Upper lobe of left lung (tissue), 6 donors: ENCODE results near the gene CDADC1. TPM values are rescaled to one million over a fixed set of nuclear protein-coding genes. Genes with fewer than 3 reads are reported as not detected.

Source experiments
- ATAC-seq, 2 donors: fragments of 200-7000 bp; cut with Tn5 transposase; one replicate each; pipeline ENCODE4 v1.9.1; 2022; ENCODE audit warnings: mild to moderate bottlenecking in 2 of 2, moderate library complexity in 2 of 2; ENCODE audit not compliant: low FRiP score in 2 of 2
- DNase-seq, 2 donors: peaks; one replicate each; pipeline ENCODE4 v3.0.0-alpha.2; 2019 to 2020
- H3K27ac ChIP-seq, 4 donors: fragments of 200-600 bp; sonication (generic); one replicate each; pipeline ENCODE4 v1.5.1; 2016 to 2019
- H3K27me3 ChIP-seq, 4 donors: fragments of 200-600 bp; sonication (generic); one replicate each; pipeline ENCODE4 v1.5.1; 2017 to 2019
- H3K36me3 ChIP-seq, 4 donors: fragments of 200-600 bp; sonication (generic); one replicate each; pipeline ENCODE4 v1.5.1; 2016 to 2019
- H3K4me1 ChIP-seq, 4 donors: fragments of 200-600 bp; sonication (generic); one replicate each; pipeline ENCODE4 v1.5.1; 2018 to 2019
- H3K4me3 ChIP-seq, 4 donors: fragments of 200-600 bp; sonication (generic); one replicate each; pipeline ENCODE4 v1.5.1; 2017 to 2019; ENCODE audit warnings: mild to moderate bottlenecking in 2 of 4, moderate library complexity in 1 of 4
- H3K9me3 ChIP-seq, 4 donors: fragments of 200-600 bp; sonication (generic); one replicate each; pipeline ENCODE4 v1.5.1; 2018 to 2019
- CTCF ChIP-seq, 6 experiments: fragments of 450-650 bp in 4 of 6; fragments of 200-600 bp in 2 of 6; sonication (generic) in 2 of 6; IDR thresholded peaks; one replicate each; pipeline ENCODE4 v1.5.1; 2016 to 2019; ENCODE audit warnings: antibody characterized with exemption in 6 of 6
- EP300 ChIP-seq, 4 donors: sonication (generic); formaldehyde crosslinking; IDR thresholded peaks; one replicate each; pipeline ENCODE4 v1.5.1; 2017; ENCODE audit warnings: antibody characterized with exemption in 4 of 4, control low read depth in 2 of 4
- POLR2A ChIP-seq, 4 donors: fragments of 450-650 bp; IDR thresholded peaks; one replicate each; pipeline ENCODE4 v1.5.1; 2016 to 2017; ENCODE audit warnings: antibody characterized with exemption in 4 of 4, mild to moderate bottlenecking in 2 of 4
- POLR2AphosphoS5 ChIP-seq, 2 donors: sonication (generic); formaldehyde crosslinking; IDR thresholded peaks; one replicate each; pipeline ENCODE4 v1.5.1; 2017; ENCODE audit warnings: antibody characterized with exemption in 2 of 2
- WGBS, 2 donors: methylation state at CpG; one replicate each; pipeline ENCODE4 v1.1.5; 2017 to 2018; 5-methylcytosine and 5-hydroxymethylcytosine counted together
- total RNA-seq, 6 donors: library from RNA; depleted of rRNA in 4 of 6; stranded (reverse); fragments of >200 nt in 4 of 6; gene quantifications; one replicate each; pipeline versions ENCODE4 v1.1.0 to v1.2.1, GENCODE V29; 2016 to 2021
- donor health status: DM: no; HTN: no; CAD: no; lungs with moderate emphysema.
- donor health status: DM: no; HTN: yes; CAD: no; lungs with severe emphysema.

Gene CDADC1
- total RNA-seq, 6 donors from 2014 or later, result 4.2 to 16.4 (median 10.6) TPM

- Histone ChIP-seq H3K4me1 (no peaks in the 10 kb centered on the region), H3K9me3 (no peaks in the 10 kb centered on the region), H3K27ac (no peak overlapping the region), H3K4me3 (no peak overlapping the region), H3K27me3 (no peaks in the 10 kb centered on the region), H3K36me3 (no peaks in the 10 kb centered on the region)
- 92 to 94% methylated on average over 3 of the region's 3 CpGs for WGBS, 2 donors
- TF ChIP-seq CTCF (IDR thresholded peaks at IDR 0.05), result no peak
- no peak for TF ChIP-seq POLR2AphosphoS5 (IDR thresholded peaks at IDR 0.05)
- TF ChIP-seq EP300 (IDR thresholded peaks at IDR 0.05), result no peak
- no peak for TF ChIP-seq POLR2A (IDR thresholded peaks at IDR 0.05)
- DNase-seq, result no peak
- ATAC-seq, result no peak
Measured at GRCh38 chr13:49234741-49235140, 13.0 kb upstream of the CDADC1 start.

DNA sequence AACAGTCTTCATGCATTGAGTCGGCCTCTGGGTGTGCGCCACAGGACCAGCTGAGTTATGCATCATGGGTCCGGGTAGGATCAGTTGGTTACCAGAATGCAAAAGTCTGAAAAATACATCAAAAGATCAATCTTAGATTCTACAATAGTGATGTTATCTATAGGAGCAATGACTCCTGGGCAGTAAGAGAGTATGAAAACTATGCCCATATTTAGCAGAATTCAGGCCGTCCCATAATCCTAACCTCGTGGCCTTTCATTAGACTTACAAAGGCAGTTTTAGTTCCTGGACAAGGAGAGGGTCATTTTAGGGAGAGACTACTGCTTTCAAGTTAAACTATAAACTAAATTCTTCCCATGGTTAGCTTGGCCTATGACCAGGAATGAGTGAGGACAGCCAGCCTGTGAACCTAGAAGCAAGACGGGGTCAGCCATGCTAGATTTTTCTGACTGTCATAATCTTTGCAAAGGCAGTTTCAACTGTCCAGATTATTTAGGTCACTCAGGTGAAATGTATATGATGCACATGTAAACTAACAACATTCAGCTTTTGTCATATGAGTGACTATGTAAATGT lies 11.8 kb upstream of the CDADC1 start:
- Histone ChIP-seq H3K36me3 (no peaks in the 10 kb centered on the region), H3K4me1 (no peaks in the 10 kb centered on the region), H3K9me3 (no peaks in the 10 kb centered on the region), H3K4me3 (no peak overlapping the region), H3K27me3 (no peaks in the 10 kb centered on the region), H3K27ac (no peak overlapping the region)
- ATAC-seq, result no peak
- TF ChIP-seq POLR2A (IDR thresholded peaks at IDR 0.05) (no peak), CTCF (IDR thresholded peaks at IDR 0.05) (no peak), POLR2AphosphoS5 (IDR thresholded peaks at IDR 0.05) (no peak), EP300 (IDR thresholded peaks at IDR 0.05) (no peak)
- no peak for DNase-seq
- WGBS, 2 donors, result 93 to 97% methylated on average over 6 of the region's 6 CpGs

DNA sequence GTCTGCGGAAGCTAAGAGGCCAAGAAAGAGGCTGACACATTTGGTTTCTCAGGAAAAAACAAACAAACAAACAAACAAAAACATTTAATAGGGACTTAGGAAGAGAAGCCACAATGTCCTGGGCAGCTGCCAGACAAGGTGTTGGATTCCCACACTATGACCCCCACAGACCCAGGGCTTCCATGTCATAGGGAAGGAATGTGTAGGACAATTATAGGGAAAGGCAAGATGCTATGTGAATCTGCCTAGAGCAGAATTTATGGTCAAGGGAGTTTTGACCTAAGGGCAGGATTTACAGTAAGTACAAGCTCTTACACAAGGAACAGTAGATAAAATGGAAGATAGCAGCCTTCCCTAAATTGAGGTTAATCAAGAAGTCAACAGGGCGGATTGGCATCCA lies 9.1 kb upstream of the CDADC1 start:
- TF ChIP-seq CTCF (IDR thresholded peaks at IDR 0.05) (no peak), POLR2A (IDR thresholded peaks at IDR 0.05) (no peak), EP300 (IDR thresholded peaks at IDR 0.05) (no peak), POLR2AphosphoS5 (IDR thresholded peaks at IDR 0.05) (no peak)
- Histone ChIP-seq H3K4me3 (no peak overlapping the region), H3K9me3 (no peaks in the 10 kb centered on the region), H3K27ac (no peak overlapping the region), H3K4me1 (no peaks in the 10 kb centered on the region), H3K36me3 (no peaks in the 10 kb centered on the region), H3K27me3 (no peaks in the 10 kb centered on the region)
- DNase-seq (no peak), ATAC-seq (no peak)
- WGBS, 2 donors, result 86 to 94% methylated on average over 2 of the region's 2 CpGs

GRCh38 chr13:49240017-49240416 lies 7.7 kb upstream of the CDADC1 start:
- 45 to 46% methylated on average over 4 of the region's 4 CpGs for WGBS, 2 donors
- TF ChIP-seq CTCF (IDR thresholded peaks at IDR 0.05) (peak in 3 of 6 experiments; percentile 11 to 27 (median 14)), POLR2AphosphoS5 (IDR thresholded peaks at IDR 0.05) (no peak)
- no peaks in the 10 kb centered on the region for H3K36me3 ChIP-seq
- H3K27me3 ChIP-seq, result no peaks in the 10 kb centered on the region
- no peak for DNase-seq
- no peak overlapping the region for H3K27ac ChIP-seq
- no peak overlapping the region for H3K4me3 ChIP-seq
- H3K9me3 ChIP-seq, result no peaks in the 10 kb centered on the region
- peak in 1 of 2 donors; percentile 73 for ATAC-seq
- no peaks in the 10 kb centered on the region for H3K4me1 ChIP-seq

GRCh38 chr13:49241296-49241695 lies 6.4 kb upstream of the CDADC1 start:
- DNase-seq (no peak), ATAC-seq (no peak)
- no peaks in the 10 kb centered on the region for H3K4me1 ChIP-seq
- H3K4me3 ChIP-seq, result no peak overlapping the region
- no peaks in the 10 kb centered on the region for H3K9me3 ChIP-seq
- TF ChIP-seq POLR2A (IDR thresholded peaks at IDR 0.05) (no peak), EP300 (IDR thresholded peaks at IDR 0.05) (no peak), CTCF (IDR thresholded peaks at IDR 0.05) (no peak), POLR2AphosphoS5 (IDR thresholded peaks at IDR 0.05) (no peak)
- H3K27me3 ChIP-seq, result no peaks in the 10 kb centered on the region
- 94 to 95% methylated on average over 7 of the region's 7 CpGs for WGBS, 2 donors
- H3K36me3 ChIP-seq, result no peaks in the 10 kb centered on the region
- no peak overlapping the region for H3K27ac ChIP-seq
